Measurements from ENCODE around the gene ARHGEF11. TPM values are rescaled to one million over a fixed set of nuclear protein-coding genes. Genes with fewer than 3 reads are reported as not detected.

Gene ARHGEF11
- total and polyA plus RNA-seq, 7 donors: 7.0 to 22.8 (median 19.9) TPM

- ATAC-seq (no peak), DNase-seq (peak; percentile 52 to 68)
- Histone ChIP-seq H3K27ac (no peak overlapping the region), H3K4me3 (no peak overlapping the region), H3K4me1 (no peaks in the 10 kb centered on the region), H3K27me3 (ENCODE audit: insufficient read depth in 3 of 3, low read length in 2 of 3) (peaks cover 0 to 87% (median 38%) of the 10 kb centered on the region in 3 donors), H3K36me3 (ENCODE audit: insufficient read depth in 1 of 2, low read depth in 1 of 2) (no peaks in the 10 kb centered on the region), H3K9me3 (no peaks in the 10 kb centered on the region)
- 41 to 46% (median 42%) methylated on average over 3 of the region's 3 CpGs for WGBS, 3 donors
- TF ChIP-seq CTCF (IDR thresholded peaks at IDR 0.05): no peak
- intact Hi-C loops (cut with DNase I): loop anchor here in 1 of 2 donors (5.0 kb wide), 1 partner anchor 89 kb away; no protein-coding TSS in a partner anchor
Measured at GRCh38 chr1:156926175-156926574, 119.4 kb downstream of the ARHGEF11 start.

- no peak for TF ChIP-seq CTCF (IDR thresholded peaks at IDR 0.05)
- H3K36me3 ChIP-seq (ENCODE audit: insufficient read depth in 1 of 2, low read depth in 1 of 2): no peaks in the 10 kb centered on the region
- peaks cover 0 to 90% (median 42%) of the 10 kb centered on the region in 3 donors for H3K27me3 ChIP-seq (ENCODE audit: insufficient read depth in 3 of 3, low read length in 2 of 3)
- WGBS, 3 donors: 88 to 92% (median 92%) methylated on average over 5 of the region's 5 CpGs
- H3K9me3 ChIP-seq: no peaks in the 10 kb centered on the region
- H3K4me1 ChIP-seq: peaks cover 5% of the 10 kb centered on the region
- intact Hi-C loops (cut with DNase I): loop anchor here in 1 of 2 donors (5.0 kb wide), 1 partner anchor 88 kb away; no protein-coding TSS in a partner anchor
- no peak for ATAC-seq
- no peak overlapping the region for H3K4me3 ChIP-seq
- no peak for DNase-seq
- no peak overlapping the region for H3K27ac ChIP-seq
Measured at GRCh38 chr1:156925154-156926010, 120.2 kb downstream of the ARHGEF11 start.

- Histone ChIP-seq H3K4me1 (peaks cover 6% of the 10 kb centered on the region), H3K9me3 (no peaks in the 10 kb centered on the region), H3K36me3 (ENCODE audit: insufficient read depth in 1 of 2, low read depth in 1 of 2) (no peaks in the 10 kb centered on the region), H3K27me3 (ENCODE audit: insufficient read depth in 3 of 3, low read length in 2 of 3) (peaks cover 0 to 91% (median 44%) of the 10 kb centered on the region in 3 donors), H3K27ac (no peak overlapping the region), H3K4me3 (no peak overlapping the region)
- no peak for TF ChIP-seq CTCF (IDR thresholded peaks at IDR 0.05)
- intact Hi-C loops (cut with DNase I): loop anchor here in 1 of 2 donors (5.0 kb wide), 1 partner anchor 87 kb away; no protein-coding TSS in a partner anchor
- no peak for DNase-seq
- 39 to 48% (median 45%) methylated on average over 16 to 22 of the region's 22 CpGs for WGBS, 3 donors
- ATAC-seq: no peak
Measured at GRCh38 chr1:156924478-156925153, 120.9 kb downstream of the ARHGEF11 start.

GRCh38 chr1:156923670-156924477 lies 121.7 kb downstream of the ARHGEF11 start:
- H3K9me3 ChIP-seq: no peaks in the 10 kb centered on the region
- H3K27me3 ChIP-seq (ENCODE audit: insufficient read depth in 3 of 3, low read length in 2 of 3): peaks cover 0 to 85% (median 42%) of the 10 kb centered on the region in 3 donors
- ATAC-seq (no peak), DNase-seq (no peak)
- H3K36me3 ChIP-seq (ENCODE audit: insufficient read depth in 1 of 2, low read depth in 1 of 2): no peaks in the 10 kb centered on the region
- H3K4me1 ChIP-seq: peaks cover 6% of the 10 kb centered on the region
- intact Hi-C loops (cut with DNase I): no loop called here
- H3K4me3 ChIP-seq: peak overlapping the region; percentile 28
- TF ChIP-seq CTCF (IDR thresholded peaks at IDR 0.05): no peak
- H3K27ac ChIP-seq: no peak overlapping the region
- 1 to 4% (median 4%) methylated on average over 46 to 64 of the region's 64 CpGs for WGBS, 3 donors

Measured in psoas muscle (tissue), 8 donors.